SK-N-SH treated with all-trans-retinoic acid at 6 μM for 48 hours (cell line): ENCODE results near the gene DEFB115.
A peak's percentile ranks its signal among the peaks of the same experiment; 100 is the strongest.
"Not testable (repeated sequence)": the region's sequence is repeated elsewhere in the genome, so short reads cannot be mapped to it uniquely, and the experiment has no call there.

Experiments used
- ATAC-seq: fragments of 200-7000 bp; cut with Tn5 transposase; 3 replicates; pipeline ENCODE4 v1.9.1; 2020; ENCODE audit warnings: mild to moderate bottlenecking, moderate library complexity
- ARNTL ChIP-seq: fragments of 450-650 bp; formaldehyde crosslinking; IDR thresholded peaks from 2 replicates; pipeline ENCODE4 v1.5.0; 2020; ENCODE audit warnings: low read depth, mild to moderate bottlenecking, moderate library complexity, borderline replicate concordance
- BACH2 ChIP-seq: fragments of 250-450 bp; sonication (Bioruptor Pico); IDR thresholded peaks from 2 replicates; pipeline ENCODE4 v1.9.0; 2021; ENCODE audit warnings: mild to moderate bottlenecking, borderline replicate concordance
- CSDC2 ChIP-seq: fragments of 250-450 bp; sonication (Bioruptor Pico); IDR thresholded peaks from 2 replicates; pipeline ENCODE4 v1.5.0; 2020; ENCODE audit warnings: mild to moderate bottlenecking, moderate library complexity
- ESRRG ChIP-seq: fragments of 250-450 bp; sonication (Bioruptor Pico); IDR thresholded peaks from 2 replicates; pipeline ENCODE4 v1.6.1; 2021; ENCODE audit warnings: mild to moderate bottlenecking
- GLIS3 ChIP-seq: fragments of 250-450 bp; sonication (Bioruptor Pico); IDR thresholded peaks from 2 replicates; pipeline ENCODE4 v1.5.0; 2020; ENCODE audit warnings: mild to moderate bottlenecking, moderate library complexity
- ISL1 ChIP-seq: fragments of 250-450 bp; sonication (Bioruptor Pico); IDR thresholded peaks from 2 replicates; pipeline ENCODE4 v2.1.2; 2022; ENCODE audit warnings: mild to moderate bottlenecking, moderate library complexity
- OSR1 ChIP-seq: fragments of 250-450 bp; sonication (Bioruptor Pico); IDR thresholded peaks from 2 replicates; pipeline ENCODE4 v1.8.0; 2022; ENCODE audit warnings: moderate library complexity, mild to moderate bottlenecking, inconsistent platforms
- PPARA ChIP-seq: fragments of 250-450 bp; sonication (Bioruptor Pico); IDR thresholded peaks from 2 replicates; pipeline ENCODE4 v1.5.0; 2020; ENCODE audit warnings: mild to moderate bottlenecking, borderline replicate concordance
- RARB ChIP-seq: fragments of 250-450 bp; sonication (Bioruptor Pico); IDR thresholded peaks from 2 replicates; pipeline ENCODE4 v1.8.0; 2021; ENCODE audit warnings: mild to moderate bottlenecking, moderate library complexity
- SNAI2 ChIP-seq: fragments of 250-450 bp; sonication (Bioruptor Pico); IDR thresholded peaks from 2 replicates; pipeline ENCODE4 v1.5.0; 2020; ENCODE audit warnings: mild to moderate bottlenecking, moderate library complexity
- TCF4 ChIP-seq: fragments of 250-450 bp; sonication (Bioruptor Pico); IDR thresholded peaks from 2 replicates; pipeline ENCODE4 v1.8.0; 2021; ENCODE audit warnings: mild to moderate bottlenecking, moderate library complexity, borderline replicate concordance
- TOX ChIP-seq: fragments of 250-450 bp; sonication (Bioruptor Pico); IDR thresholded peaks from 2 replicates; pipeline ENCODE4 v1.8.0; 2021; ENCODE audit warnings: mild to moderate bottlenecking, moderate library complexity, borderline replicate concordance
- ZC3H10 ChIP-seq: fragments of 250-450 bp; sonication (Bioruptor Pico); IDR thresholded peaks from 2 replicates; pipeline ENCODE4 v1.5.1; 2021; ENCODE audit warnings: mild to moderate bottlenecking, moderate library complexity
- ZFP3 ChIP-seq: fragments of 250-450 bp; sonication (Bioruptor Pico); IDR thresholded peaks from 2 replicates; pipeline ENCODE4 v1.5.0; 2020; ENCODE audit warnings: mild to moderate bottlenecking, moderate library complexity
- ZFP30 ChIP-seq: fragments of 450-650 bp; formaldehyde crosslinking; IDR thresholded peaks from 2 replicates; pipeline ENCODE4 v1.5.0; 2022; ENCODE audit warnings: mild to moderate bottlenecking, moderate library complexity
- ZNF565 ChIP-seq: fragments of 450-650 bp; formaldehyde crosslinking; conservative IDR thresholded peaks from 2 replicates; pipeline ENCODE4 v1.5.0; 2020; ENCODE audit warnings: low read depth, mild to moderate bottlenecking, moderate library complexity
- ZNF70 ChIP-seq: fragments of 450-650 bp; formaldehyde crosslinking; IDR thresholded peaks from 2 replicates; pipeline ENCODE4 v1.5.0; 2020; ENCODE audit warnings: mild to moderate bottlenecking, moderate library complexity
- ZNF8 ChIP-seq: fragments of 450-650 bp; formaldehyde crosslinking; IDR thresholded peaks from 2 replicates; pipeline ENCODE4 v1.5.0; 2020; ENCODE audit warnings: mild to moderate bottlenecking, moderate library complexity
- TF ChIP-seq, protein P1 (sequence below): fragments of 250-450 bp; sonication (Bioruptor Pico); IDR thresholded peaks from 2 replicates; pipeline ENCODE4 v1.5.1; 2021; ENCODE audit warnings: mild to moderate bottlenecking, moderate library complexity
- TF ChIP-seq, protein P2 (sequence below): fragments of 250-450 bp; sonication (Bioruptor Pico); IDR thresholded peaks from 2 replicates; pipeline ENCODE4 v1.8.0; 2021; ENCODE audit warnings: low read depth, mild to moderate bottlenecking, moderate library complexity, borderline replicate concordance
- TF ChIP-seq, protein P3 (sequence below): fragments of 250-450 bp; sonication (Bioruptor Pico); IDR thresholded peaks from 2 replicates; pipeline ENCODE4 v1.8.0; 2020; ENCODE audit warnings: mild to moderate bottlenecking, moderate library complexity, borderline replicate concordance
- TF ChIP-seq, protein P4 (sequence below): fragments of 250-450 bp; sonication (Bioruptor Pico); IDR thresholded peaks from 2 replicates; pipeline ENCODE4 v1.5.1; 2020; ENCODE audit warnings: low read depth, mild to moderate bottlenecking, moderate library complexity

The DEFB115 gene

DNA sequence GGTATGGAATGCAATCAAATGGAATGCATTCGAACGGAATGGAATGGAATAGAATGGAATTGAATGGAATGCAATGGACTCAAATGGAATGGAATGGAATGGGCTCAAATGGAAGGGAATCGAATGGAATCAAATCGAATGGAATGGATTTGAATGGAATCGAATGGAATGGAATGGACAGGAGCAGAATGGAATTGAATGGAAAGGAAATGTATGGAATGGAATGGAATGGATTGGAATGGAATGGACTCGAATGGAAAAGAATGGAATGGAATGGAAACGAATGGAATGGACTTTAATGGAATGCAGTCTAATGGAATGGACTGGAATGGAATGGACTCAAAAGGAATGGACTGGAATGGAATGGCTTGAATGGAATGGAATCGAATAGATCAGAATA is 18.3 kb upstream of the DEFB115 start:
- no peak for ATAC-seq

DNA sequence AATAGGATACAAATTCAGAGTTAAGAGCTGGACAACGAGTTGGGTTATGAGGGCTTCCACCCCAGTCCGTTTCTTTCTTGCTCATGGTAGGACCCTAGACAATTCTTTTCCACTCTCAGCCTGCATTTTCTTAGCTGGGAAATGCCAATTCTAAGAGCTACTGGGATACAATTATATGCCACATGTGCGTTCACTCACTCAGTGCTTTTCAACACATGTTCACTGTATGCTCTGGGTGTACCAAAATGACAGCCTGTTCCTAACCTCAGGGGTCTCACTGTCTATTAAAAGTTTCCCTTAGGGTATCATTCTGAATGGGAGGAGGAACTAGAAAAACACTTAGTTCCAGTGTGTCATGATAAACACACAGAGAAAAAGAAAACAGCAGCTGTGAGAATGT is 505 bp upstream of the DEFB115 start:
- no peak for TF ChIP-seq TCF4 (CRISPR knock-in tag)
- TF ChIP-seq BACH2: no peak
- no peak for TF ChIP-seq SNAI2 (CRISPR knock-in tag)
- no peak for TF ChIP-seq RARB
- no peak for TF ChIP-seq ZNF565
- ATAC-seq: no peak

More for the DNA sequence above, 18.3 kb upstream of the DEFB115 start:
- TF ChIP-seq ZC3H10 (CRISPR knock-in tag) (no peak), PPARA (CRISPR knock-in tag) (no peak), ZNF8 (CRISPR knock-in tag) (no peak), SNAI2 (CRISPR knock-in tag) (no peak), ZFP30 (CRISPR knock-in tag) (no peak), ZNF565 (no peak), OSR1 (CRISPR knock-in tag) (no peak), TOX (no peak), ARNTL (no peak), BACH2 (no peak), ISL1 (CRISPR knock-in tag) (no peak), RARB (no peak)
- TF ChIP-seq, protein P1, sequence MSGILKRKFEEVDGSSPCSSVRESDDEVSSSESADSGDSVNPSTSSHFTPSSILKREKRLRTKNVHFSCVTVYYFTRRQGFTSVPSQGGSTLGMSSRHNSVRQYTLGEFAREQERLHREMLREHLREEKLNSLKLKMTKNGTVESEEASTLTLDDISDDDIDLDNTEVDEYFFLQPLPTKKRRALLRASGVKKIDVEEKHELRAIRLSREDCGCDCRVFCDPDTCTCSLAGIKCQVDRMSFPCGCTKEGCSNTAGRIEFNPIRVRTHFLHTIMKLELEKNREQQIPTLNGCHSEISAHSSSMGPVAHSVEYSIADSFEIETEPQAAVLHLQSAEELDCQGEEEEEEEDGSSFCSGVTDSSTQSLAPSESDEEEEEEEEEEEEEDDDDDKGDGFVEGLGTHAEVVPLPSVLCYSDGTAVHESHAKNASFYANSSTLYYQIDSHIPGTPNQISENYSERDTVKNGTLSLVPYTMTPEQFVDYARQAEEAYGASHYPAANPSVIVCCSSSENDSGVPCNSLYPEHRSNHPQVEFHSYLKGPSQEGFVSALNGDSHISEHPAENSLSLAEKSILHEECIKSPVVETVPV (CRISPR knock-in tag): no peak
- TF ChIP-seq, protein P2, sequence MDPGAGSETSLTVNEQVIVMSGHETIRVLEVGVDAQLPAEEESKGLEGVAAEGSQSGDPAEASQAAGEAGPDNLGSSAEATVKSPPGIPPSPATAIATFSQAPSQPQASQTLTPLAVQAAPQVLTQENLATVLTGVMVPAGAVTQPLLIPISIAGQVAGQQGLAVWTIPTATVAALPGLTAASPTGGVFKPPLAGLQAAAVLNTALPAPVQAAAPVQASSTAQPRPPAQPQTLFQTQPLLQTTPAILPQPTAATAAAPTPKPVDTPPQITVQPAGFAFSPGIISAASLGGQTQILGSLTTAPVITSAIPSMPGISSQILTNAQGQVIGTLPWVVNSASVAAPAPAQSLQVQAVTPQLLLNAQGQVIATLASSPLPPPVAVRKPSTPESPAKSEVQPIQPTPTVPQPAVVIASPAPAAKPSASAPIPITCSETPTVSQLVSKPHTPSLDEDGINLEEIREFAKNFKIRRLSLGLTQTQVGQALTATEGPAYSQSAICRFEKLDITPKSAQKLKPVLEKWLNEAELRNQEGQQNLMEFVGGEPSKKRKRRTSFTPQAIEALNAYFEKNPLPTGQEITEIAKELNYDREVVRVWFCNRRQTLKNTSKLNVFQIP: no peak

DNA sequence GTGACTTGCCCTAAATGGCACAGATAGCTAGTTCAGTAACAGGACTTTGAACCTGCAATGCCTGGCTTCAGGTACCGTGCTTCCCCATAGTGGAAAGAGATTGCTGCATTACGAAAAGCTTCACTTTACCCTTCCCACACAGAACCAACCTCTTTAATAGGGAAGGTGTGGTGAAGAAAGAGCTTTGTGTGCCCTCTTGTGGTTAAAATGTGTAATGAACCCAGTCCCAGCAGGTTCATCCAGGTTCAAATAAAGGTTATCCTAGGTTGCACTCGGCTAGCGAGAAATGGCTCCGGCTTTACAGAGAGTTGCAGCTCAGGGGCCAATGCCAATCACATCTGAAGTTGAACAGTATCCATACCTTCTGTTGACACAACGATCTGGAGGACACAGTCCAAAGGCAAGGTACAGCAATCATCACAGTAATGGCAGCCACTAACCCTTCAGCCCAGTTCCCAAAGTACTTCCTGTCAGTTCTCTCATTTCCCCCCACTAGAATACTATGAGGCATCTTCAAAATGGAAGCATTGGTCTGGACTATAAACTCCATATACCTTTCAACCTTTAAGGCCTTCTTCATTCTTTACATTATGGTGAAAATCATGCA is 3.0 kb downstream of the DEFB115 start:
- no peak for TF ChIP-seq ZNF565
- TF ChIP-seq ZC3H10 (CRISPR knock-in tag): no peak
- TF ChIP-seq, all 23 proteins: peak for 0
- peak; percentile 62; the same call in 2 of the 3 replicates for ATAC-seq

DNA sequence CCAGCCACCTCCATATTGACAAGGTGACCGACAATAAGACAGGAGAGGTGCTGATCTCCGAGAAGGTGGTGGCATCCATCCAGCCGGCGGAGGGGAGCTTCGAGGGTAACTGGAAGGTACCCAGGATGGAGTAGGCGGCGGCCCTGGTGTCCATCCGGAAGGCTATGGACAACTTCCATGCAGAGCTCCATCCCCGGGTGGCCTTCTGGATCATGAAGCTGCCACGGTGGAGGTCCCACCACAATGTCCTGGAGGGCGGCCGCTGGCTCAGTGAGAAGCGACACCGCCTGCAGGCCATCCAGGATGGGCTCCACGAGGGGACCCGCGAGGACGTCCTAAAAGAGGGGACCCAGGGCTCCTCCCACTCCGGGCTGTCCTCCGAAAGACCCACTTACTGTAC is 17.0 kb downstream of the DEFB115 start:
- TF ChIP-seq ZC3H10 (CRISPR knock-in tag): no peak
- TF ChIP-seq, protein P2: no peak
- no peak for TF ChIP-seq ZNF70
- TF ChIP-seq SNAI2 (CRISPR knock-in tag): no peak
- TF ChIP-seq ZFP3: no peak
- no peak for TF ChIP-seq ESRRG
- TF ChIP-seq ZFP30 (CRISPR knock-in tag): no peak
- no peak for TF ChIP-seq ZNF565
- TF ChIP-seq RARB: no peak
- TF ChIP-seq TCF4 (CRISPR knock-in tag): no peak
- TF ChIP-seq, protein P3, sequence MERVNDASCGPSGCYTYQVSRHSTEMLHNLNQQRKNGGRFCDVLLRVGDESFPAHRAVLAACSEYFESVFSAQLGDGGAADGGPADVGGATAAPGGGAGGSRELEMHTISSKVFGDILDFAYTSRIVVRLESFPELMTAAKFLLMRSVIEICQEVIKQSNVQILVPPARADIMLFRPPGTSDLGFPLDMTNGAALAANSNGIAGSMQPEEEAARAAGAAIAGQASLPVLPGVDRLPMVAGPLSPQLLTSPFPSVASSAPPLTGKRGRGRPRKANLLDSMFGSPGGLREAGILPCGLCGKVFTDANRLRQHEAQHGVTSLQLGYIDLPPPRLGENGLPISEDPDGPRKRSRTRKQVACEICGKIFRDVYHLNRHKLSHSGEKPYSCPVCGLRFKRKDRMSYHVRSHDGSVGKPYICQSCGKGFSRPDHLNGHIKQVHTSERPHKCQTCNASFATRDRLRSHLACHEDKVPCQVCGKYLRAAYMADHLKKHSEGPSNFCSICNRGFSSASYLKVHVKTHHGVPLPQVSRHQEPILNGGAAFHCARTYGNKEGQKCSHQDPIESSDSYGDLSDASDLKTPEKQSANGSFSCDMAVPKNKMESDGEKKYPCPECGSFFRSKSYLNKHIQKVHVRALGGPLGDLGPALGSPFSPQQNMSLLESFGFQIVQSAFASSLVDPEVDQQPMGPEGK (CRISPR knock-in tag): no peak
- TF ChIP-seq ARNTL: no peak
- TF ChIP-seq, protein P4, sequence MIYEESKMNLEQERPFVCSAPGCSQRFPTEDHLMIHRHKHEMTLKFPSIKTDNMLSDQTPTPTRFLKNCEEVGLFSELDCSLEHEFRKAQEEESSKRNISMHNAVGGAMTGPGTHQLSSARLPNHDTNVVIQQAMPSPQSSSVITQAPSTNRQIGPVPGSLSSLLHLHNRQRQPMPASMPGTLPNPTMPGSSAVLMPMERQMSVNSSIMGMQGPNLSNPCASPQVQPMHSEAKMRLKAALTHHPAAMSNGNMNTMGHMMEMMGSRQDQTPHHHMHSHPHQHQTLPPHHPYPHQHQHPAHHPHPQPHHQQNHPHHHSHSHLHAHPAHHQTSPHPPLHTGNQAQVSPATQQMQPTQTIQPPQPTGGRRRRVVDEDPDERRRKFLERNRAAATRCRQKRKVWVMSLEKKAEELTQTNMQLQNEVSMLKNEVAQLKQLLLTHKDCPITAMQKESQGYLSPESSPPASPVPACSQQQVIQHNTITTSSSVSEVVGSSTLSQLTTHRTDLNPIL (CRISPR knock-in tag): no peak
- TF ChIP-seq, all 23 proteins: peak for 0
- no peak for ATAC-seq

DNA sequence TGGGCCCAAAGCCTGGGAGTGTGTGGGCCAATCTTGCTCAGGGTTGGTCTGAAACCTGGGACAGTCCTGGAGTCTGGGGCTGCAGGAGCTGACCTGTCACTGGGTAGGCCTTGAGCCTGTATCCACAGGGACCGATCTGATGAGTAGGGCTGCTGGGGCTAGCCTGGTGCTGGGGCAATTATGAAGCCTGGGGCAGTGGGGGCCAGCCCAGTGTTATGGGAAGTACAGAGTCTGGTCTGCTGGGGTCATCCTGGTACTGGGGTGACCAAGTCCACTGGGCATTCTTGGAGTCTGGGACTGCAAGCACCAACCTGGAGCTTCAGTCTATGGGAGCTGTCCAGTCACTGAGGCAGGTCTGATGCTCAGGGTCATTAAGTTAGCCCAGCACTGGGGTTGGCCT is 20.7 kb downstream of the DEFB115 start:
- no peak for ATAC-seq

DNA sequence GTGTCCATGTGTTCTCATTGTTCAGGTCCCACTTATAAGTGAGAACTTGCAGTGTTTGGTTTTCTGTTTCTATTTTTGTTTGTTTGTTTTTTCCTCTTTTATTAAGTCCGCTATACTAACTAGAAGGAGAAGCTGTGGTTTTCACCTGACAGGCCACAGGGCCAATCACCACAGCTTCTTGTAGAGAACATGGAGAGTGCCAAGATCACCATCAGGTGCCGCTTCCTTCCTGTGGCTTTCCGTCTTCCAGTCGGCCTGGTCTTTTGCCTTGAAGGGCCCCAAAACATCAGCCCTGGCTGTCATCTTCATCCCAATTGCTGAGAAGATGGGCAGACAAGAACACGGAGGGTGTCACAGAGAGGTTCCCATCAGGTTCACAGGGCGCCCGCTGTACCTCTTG is 27.5 kb downstream of the DEFB115 start:
- ATAC-seq: not testable (repeated sequence)

More for the DNA sequence above, 20.7 kb downstream of the DEFB115 start:
- TF ChIP-seq ZNF8 (CRISPR knock-in tag): no peak
- no peak for TF ChIP-seq TCF4 (CRISPR knock-in tag)
- no peak for TF ChIP-seq CSDC2
- TF ChIP-seq GLIS3 (CRISPR knock-in tag): no peak
- TF ChIP-seq, protein P4 (CRISPR knock-in tag): no peak
- no peak for TF ChIP-seq TOX
- no peak for TF ChIP-seq SNAI2 (CRISPR knock-in tag)
- no peak for TF ChIP-seq ZNF70
- no peak for TF ChIP-seq ZNF565
